Natural killer cell (primary cell): ENCODE results near the gene VOPP1. TPM values are rescaled to one million over a fixed set of nuclear protein-coding genes. Genes with fewer than 3 reads are reported as not detected.

Experiments
- ATAC-seq, 3 donors: fragments of 150-1000 bp in 2 of 3; fragments of 200-7000 bp in 1 of 3; cut with Tn5 transposase; 1 replicate in 1 of 3; 2 replicates in 2 of 3; pipeline ENCODE4 v1.10.0; 2021; ENCODE audit warnings: mild to moderate bottlenecking in 2 of 3, moderate library complexity in 2 of 3
- DNase-seq, 2 donors: peaks; one replicate each; pipeline versions ENCODE4 v3.0.0 to v3.0.0-alpha.2; 2013 to 2021; ENCODE audit warnings: mixed read lengths in 1 of 2
- H3K27ac ChIP-seq: one replicate; pipeline ENCODE4 v1.5.1; 2013; ENCODE audit warnings: mild to moderate bottlenecking, low read length
- H3K27me3 ChIP-seq: one replicate; pipeline ENCODE4 v1.6.1; 2013; ENCODE audit warnings: low read length; ENCODE audit not compliant: control insufficient read depth, insufficient read depth
- H3K36me3 ChIP-seq: one replicate; pipeline ENCODE4 v1.6.1; 2013; ENCODE audit warnings: low read length; ENCODE audit not compliant: control insufficient read depth, insufficient read depth
- H3K4me1 ChIP-seq: one replicate; pipeline ENCODE4 v1.6.1; 2013; ENCODE audit warnings: low read length; ENCODE audit not compliant: control insufficient read depth, insufficient read depth
- H3K4me3 ChIP-seq: one replicate; pipeline ENCODE4 v1.5.1; 2013; ENCODE audit warnings: low read length
- H3K9me3 ChIP-seq: one replicate; pipeline ENCODE4 v1.6.1; 2013; ENCODE audit warnings: low read length; ENCODE audit not compliant: control insufficient read depth, insufficient read depth
- H3K27ac Mint-ChIP-seq, 2 donors: one replicate each; pipeline ENCODE4 v1.8.0; 2022; ENCODE audit warnings: mild to moderate bottlenecking in 2 of 2, mixed read lengths in 2 of 2, moderate library complexity in 1 of 2
- H3K27me3 Mint-ChIP-seq, 2 donors: one replicate each; pipeline ENCODE4 v1.8.0; 2022; ENCODE audit warnings: low read depth in 2 of 2, mixed read lengths in 2 of 2
- H3K36me3 Mint-ChIP-seq: one replicate; pipeline ENCODE4 v1.8.0; 2022; ENCODE audit warnings: mixed read lengths
- H3K4me1 Mint-ChIP-seq, 2 donors: one replicate each; pipeline ENCODE4 v1.8.0; 2022; ENCODE audit warnings: mixed read lengths in 2 of 2
- H3K4me3 Mint-ChIP-seq: one replicate; pipeline ENCODE4 v1.8.0; 2022; ENCODE audit warnings: mild to moderate bottlenecking, moderate library complexity, mixed read lengths
- H3K9me3 Mint-ChIP-seq, 2 donors: one replicate each; pipeline ENCODE4 v1.8.0; 2022; ENCODE audit warnings: mixed read lengths in 2 of 2
- WGBS: methylation state at CpG from one replicate; pipeline ENCODE4 v1.1.7; 2013; ENCODE audit warnings: missing lambda C conversion rate; ENCODE audit not compliant: insufficient coverage; 5-methylcytosine and 5-hydroxymethylcytosine counted together
- intact Hi-C: fragments of 100-400 bp; cut with micrococcal nuclease; formaldehyde crosslinking; loops from one replicate; pipeline ENCODE4 v1.14.2; 2022
- total RNA-seq, 4 donors: library from RNA; stranded (reverse); fragments of 120-200 nt in 1 of 4; gene quantifications; one replicate each; pipeline versions ENCODE4 v1.2.3 to v1.2.4, GENCODE V29; 2013 to 2022
- TF ChIP-seq, protein P1 (sequence below): fragments of 200-600 bp; IDR thresholded peaks from one replicate; pipeline ENCODE4 v1.8.0; 2022; ENCODE audit warnings: antibody characterized with exemption

VOPP1 gene
- total RNA-seq, 3 donors from 2014 or later (not counting 1 experiment from before 2014, with no cell fraction given): 79.3 to 115 (median 110) TPM

DNA sequence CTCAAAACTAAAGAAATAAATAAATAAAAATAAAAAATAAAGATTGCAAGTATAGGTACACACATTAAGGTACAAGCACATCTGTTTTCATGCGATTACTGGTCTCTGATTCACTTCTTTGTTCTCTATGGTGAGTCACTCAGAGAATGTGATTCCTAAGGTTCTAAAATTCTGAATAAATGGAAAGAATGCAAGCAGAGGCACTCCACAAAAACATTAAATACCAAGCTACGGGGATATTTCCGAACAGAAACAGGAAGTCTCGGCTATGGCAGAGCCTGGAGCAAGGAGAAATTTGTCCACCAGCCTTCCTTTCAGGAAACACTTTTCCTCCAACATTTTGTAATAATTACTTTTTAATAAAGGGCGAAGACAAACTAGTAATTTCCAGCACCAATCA lies 1.4 kb downstream of the VOPP1 start:
- Mint-ChIP-seq H3K27ac (peak overlapping the region; percentile 87 to 89), H3K27me3 (peaks cover 0 to 5% of the 10 kb centered on the region in 2 donors), H3K4me1 (peaks cover 67 to 71% of the 10 kb centered on the region in 2 donors), H3K9me3 (no peaks in the 10 kb centered on the region), H3K4me3 (peak overlapping the region; percentile 93), H3K36me3 (no peaks in the 10 kb centered on the region)
- 41% methylated on average over 4 of the region's 5 CpGs for WGBS
- H3K9me3 ChIP-seq: no peaks in the 10 kb centered on the region
- ATAC-seq (no peak), DNase-seq (peak in 1 of 2 donors; percentile 29)
- peak overlapping the region; percentile 80 for H3K27ac ChIP-seq
- peak overlapping the region; percentile 79 for H3K4me3 ChIP-seq
- H3K36me3 ChIP-seq: no peaks in the 10 kb centered on the region
- TF ChIP-seq, protein P1, sequence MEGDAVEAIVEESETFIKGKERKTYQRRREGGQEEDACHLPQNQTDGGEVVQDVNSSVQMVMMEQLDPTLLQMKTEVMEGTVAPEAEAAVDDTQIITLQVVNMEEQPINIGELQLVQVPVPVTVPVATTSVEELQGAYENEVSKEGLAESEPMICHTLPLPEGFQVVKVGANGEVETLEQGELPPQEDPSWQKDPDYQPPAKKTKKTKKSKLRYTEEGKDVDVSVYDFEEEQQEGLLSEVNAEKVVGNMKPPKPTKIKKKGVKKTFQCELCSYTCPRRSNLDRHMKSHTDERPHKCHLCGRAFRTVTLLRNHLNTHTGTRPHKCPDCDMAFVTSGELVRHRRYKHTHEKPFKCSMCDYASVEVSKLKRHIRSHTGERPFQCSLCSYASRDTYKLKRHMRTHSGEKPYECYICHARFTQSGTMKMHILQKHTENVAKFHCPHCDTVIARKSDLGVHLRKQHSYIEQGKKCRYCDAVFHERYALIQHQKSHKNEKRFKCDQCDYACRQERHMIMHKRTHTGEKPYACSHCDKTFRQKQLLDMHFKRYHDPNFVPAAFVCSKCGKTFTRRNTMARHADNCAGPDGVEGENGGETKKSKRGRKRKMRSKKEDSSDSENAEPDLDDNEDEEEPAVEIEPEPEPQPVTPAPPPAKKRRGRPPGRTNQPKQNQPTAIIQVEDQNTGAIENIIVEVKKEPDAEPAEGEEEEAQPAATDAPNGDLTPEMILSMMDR: no peak
- peaks cover 67% of the 10 kb centered on the region for H3K4me1 ChIP-seq
- no peaks in the 10 kb centered on the region for H3K27me3 ChIP-seq
- intact Hi-C loops: loop anchor here (2.0 to 10.0 kb wide), 4 partner anchors 206 to 484 kb away; partner anchors contain the start of genes CCT6A, LANCL2, PSPH and ZNF713

DNA sequence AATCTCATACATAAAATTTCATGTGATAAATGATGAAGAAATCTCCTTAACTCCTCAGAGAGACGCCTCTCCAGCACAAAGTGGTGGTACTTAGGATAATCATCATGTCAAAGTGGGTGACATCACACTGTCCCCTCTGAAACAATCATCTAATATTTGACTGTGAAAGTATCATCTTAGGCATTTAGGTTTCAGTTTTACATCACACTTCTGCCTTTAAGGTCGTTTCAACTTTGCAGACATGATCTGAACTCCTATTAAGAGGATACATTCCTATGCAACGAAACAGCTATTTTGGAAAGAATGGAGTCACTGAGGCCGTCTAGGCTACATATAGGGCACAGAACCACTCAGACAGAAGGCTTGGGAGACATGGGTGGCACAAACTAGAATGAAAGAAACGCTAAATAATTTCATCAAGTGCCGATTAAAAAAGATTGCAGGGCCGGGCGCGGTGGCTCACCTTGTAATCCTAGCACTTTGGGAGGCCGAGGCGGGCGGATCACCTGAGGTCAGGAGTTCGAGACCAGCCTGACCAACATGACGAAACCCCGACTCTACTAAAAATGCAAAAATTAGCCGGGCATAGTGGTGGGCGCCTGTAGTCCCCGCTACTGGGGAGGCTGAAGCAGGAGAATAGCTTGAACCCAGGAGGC lies 2.0 kb downstream of the VOPP1 start:
- ATAC-seq: peak; percentile 39 to 61 (median 42)
- intact Hi-C loops: loop anchor here (2.0 to 10.0 kb wide), 4 partner anchors 206 to 484 kb away; partner anchors contain the start of genes CCT6A, LANCL2, PSPH and ZNF713

DNA sequence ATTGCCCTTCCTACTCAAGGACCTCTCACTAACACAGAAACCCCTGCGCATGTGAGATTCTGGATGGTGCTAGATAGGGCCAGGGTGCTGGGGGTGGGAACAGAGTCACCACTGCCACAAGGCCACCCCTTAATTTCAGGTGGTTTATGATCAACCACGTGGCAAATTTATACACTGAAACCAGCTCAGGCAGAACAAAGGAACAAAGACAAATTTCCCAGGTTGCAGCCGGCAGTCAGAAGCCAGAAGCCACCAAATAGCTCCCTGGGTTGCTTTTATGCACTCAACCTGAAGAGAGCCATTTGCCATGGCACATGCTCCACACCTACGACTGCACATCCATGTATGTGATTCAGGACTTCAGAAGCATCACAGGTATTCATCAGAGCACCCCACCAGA lies 2.5 kb downstream of the VOPP1 start:
- no peaks in the 10 kb centered on the region for H3K36me3 ChIP-seq
- ATAC-seq (peak; percentile 63 to 81 (median 74)), DNase-seq (peak; percentile 53 to 71)
- peaks cover 72% of the 10 kb centered on the region for H3K4me1 ChIP-seq
- intact Hi-C loops: loop anchor here (1.0 to 10.0 kb wide), 6 partner anchors 35 to 485 kb away; partner anchors contain the start of genes CCT6A, LANCL2, PSPH and ZNF713
- H3K27me3 ChIP-seq: no peaks in the 10 kb centered on the region
- H3K9me3 ChIP-seq: no peaks in the 10 kb centered on the region
- Mint-ChIP-seq H3K36me3 (no peaks in the 10 kb centered on the region), H3K27me3 (no peaks in the 10 kb centered on the region), H3K4me1 (peaks cover 78 to 83% of the 10 kb centered on the region in 2 donors), H3K4me3 (peak overlapping the region; percentile 93), H3K27ac (peak overlapping the region; percentile 87 to 89), H3K9me3 (no peaks in the 10 kb centered on the region)
- 12% methylated on average over 4 of the region's 4 CpGs for WGBS
- peak overlapping the region; percentile 80 for H3K27ac ChIP-seq
- TF ChIP-seq, protein P1: no peak
- peak overlapping the region; percentile 79 for H3K4me3 ChIP-seq

More for the DNA sequence above, 2.0 kb downstream of the VOPP1 start:
- TF ChIP-seq, protein P1: no peak
- no peaks in the 10 kb centered on the region for H3K36me3 Mint-ChIP-seq
- peak overlapping the region; percentile 80 for H3K27ac ChIP-seq
- H3K27me3 ChIP-seq: no peaks in the 10 kb centered on the region
- peak overlapping the region; percentile 79 for H3K4me3 ChIP-seq
- WGBS: 52% methylated on average over 17 of the region's 18 CpGs
- H3K27ac Mint-ChIP-seq: peak overlapping the region; percentile 87 to 89
- H3K9me3 Mint-ChIP-seq: no peaks in the 10 kb centered on the region
- peaks cover 73 to 77% of the 10 kb centered on the region in 2 donors for H3K4me1 Mint-ChIP-seq
- no peaks in the 10 kb centered on the region for H3K9me3 ChIP-seq
- H3K36me3 ChIP-seq: no peaks in the 10 kb centered on the region
- peaks cover 0 to 1% of the 10 kb centered on the region in 2 donors for H3K27me3 Mint-ChIP-seq
- peaks cover 72% of the 10 kb centered on the region for H3K4me1 ChIP-seq
- H3K4me3 Mint-ChIP-seq: peak overlapping the region; percentile 93
- peak in 1 of 2 donors; percentile 61 for DNase-seq
